GM19240 (cell line): ENCODE measurements around the gene XRN1.
"Not testable (repeated sequence)": the region's sequence is repeated elsewhere in the genome, so short reads cannot be mapped to it uniquely, and the experiment has no call there.

Experiments used
- DNase-seq: peaks from one replicate; pipeline ENCODE4 v3.0.0; 2011; ENCODE audit warnings: low spot score; ENCODE audit not compliant: insufficient read length

Gene XRN1

GRCh38 chr3:142436951-142437585, 10.8 kb downstream of the XRN1 start:
- DNase-seq: no peak

GRCh38 chr3:142434503-142434902, 13.3 kb downstream of the XRN1 start:
- no peak for DNase-seq

GRCh38 chr3:142433110-142433509, 14.7 kb downstream of the XRN1 start:
- DNase-seq: no peak

DNA sequence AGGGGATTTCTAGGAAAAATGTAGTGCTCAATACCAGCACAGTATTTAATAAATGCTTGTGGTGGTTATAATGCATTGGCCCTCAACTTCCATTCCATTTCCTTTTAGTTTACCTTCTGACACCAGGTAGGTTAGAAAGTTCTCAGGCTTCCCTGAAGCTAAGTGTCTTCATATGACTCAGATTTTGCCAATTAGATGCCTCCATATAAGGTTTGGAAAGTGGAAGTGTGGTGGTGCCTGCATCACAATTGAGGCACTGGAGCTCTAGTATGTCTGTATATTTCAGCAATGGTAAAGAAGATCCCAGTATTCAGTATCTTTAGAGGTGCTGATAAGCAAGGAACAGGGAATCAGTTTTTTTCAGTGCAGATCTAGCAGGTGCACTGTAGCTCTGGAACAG, 18.3 kb downstream of the XRN1 start:
- no peak for DNase-seq

DNA sequence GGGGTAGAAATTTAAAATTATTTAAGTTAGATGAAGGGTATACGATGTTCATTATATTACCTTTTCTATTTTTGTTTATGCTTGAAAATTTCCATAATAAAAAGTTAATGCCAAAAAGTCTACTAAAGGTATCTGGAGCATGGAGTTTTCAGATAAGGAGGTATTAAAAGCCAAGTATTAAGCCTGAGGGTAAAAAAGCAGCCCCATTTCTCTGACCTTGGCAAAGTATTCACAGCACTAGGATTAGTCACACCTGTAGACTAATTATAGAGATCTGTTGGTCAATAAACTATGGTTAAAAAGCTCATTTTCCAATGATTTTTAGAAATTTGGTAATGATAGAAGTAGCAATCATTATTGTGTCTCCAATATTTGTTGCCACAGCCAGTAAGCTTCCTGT, 23.1 kb downstream of the XRN1 start:
- DNase-seq: no peak

DNA sequence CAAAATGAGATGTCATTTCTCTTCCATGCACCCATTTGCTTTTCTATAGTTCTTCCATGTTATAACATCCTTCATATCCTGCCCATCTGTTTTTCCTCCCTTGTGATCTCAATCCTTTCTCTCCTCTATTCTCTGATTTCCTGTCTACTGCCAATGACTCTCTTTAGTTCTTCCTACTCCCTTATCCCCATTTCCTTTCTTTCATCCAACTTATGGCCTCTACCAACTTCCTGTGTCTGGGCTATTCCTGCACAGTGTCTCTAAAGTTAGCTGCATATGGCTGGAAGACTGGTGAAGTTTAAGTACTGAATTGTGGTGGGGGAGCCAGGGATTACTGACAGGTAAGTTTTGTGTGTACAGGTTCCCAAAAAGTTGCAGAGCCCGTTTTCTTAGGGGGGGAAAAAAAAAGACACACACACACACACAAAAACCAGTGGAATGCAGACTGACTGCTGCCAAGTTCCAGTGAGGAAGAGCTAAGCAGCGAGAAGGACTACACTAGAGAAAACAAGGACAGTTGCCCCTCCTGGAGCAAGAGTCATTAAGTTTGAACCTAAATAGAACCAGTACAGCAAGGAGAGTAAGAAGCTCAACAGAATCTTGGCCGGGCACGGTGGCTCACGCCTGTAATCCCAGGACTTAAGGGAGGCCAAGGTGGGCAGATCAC, 28.8 kb downstream of the XRN1 start:
- no peak for DNase-seq

DNA sequence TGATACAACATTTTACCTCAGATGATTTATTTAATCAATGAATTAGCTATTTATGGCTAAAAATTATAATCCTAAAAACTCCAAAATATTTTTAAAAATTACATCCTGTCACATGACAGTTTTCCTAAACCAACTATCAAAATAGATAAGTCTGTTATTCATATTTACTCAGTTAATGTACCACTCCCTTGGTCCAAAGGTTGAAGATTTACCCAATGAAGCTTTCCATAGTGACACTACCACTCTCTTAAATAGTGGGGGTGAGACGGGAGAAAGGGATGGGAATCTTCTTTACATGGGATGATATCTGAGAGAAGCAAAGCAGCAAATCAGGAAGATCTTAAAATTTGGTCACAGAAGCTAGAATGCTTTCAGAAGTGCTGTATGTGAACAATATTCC, 30.5 kb downstream of the XRN1 start:
- no peak for DNase-seq

DNA sequence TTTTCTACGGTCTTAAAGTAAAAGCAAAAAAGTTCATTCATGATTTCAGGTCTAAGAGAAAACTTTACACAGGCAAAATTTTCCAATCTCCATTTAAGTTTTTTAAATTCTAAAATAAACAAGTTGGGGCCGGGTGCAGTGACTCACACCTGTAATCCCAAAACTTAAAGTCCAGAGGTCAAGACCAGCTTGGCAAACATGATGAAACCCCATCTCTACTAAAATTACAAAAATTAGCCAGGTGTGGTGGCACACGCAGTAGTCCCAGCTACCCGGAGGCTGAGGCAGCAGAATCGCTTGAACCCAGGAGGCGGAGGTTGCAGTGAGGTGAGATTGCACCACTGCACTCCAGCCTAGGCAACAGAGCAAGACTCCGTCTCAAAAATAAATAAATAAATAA, 47.3 kb downstream of the XRN1 start:
- DNase-seq: not testable (repeated sequence)

GRCh38 chr3:142394921-142395622, 52.8 kb downstream of the XRN1 start:
- no peak for DNase-seq

DNA sequence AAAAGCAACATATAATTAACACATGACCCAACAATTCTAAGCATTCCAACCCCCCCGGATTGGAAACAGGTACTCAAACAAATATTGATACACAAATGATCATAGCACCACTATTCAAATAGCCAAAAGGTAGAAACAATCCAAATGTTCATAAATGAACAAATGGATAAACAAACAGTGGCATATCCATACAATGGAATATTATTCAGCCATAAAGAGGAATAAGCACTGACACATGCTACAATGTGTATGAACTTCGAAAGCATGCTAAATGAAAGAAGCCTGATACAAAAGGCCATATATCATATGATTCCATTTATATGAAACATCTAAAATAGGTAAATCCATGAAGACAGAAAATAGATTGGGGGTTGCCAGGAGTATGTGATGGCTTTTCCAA, 62.8 kb downstream of the XRN1 start:
- no peak for DNase-seq

- DNase-seq: no peak
These were observed 73.2 kb downstream of the XRN1 start for GRCh38 chr3:142374687-142375086.

GRCh38 chr3:142369576-142369975, 78.3 kb downstream of the XRN1 start:
- not testable (repeated sequence) for DNase-seq

DNA sequence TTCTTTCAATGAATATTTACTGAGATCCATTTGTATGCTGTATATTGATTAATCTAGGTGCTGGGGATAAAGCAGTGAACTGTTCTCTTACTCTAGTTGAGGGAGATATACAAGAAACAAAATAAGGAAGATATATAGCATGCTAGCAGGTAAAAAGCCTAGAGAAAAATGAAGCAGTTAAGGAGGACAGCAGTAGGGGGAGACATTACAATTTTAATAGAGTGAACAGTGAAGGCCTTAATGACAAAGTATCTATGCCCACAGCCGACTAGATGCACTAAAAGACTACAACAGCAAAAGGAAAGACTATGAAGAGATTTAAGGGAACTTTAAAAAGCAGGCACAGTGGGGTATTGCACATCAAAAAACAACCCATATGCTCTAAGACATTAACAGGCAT, 81.4 kb downstream of the XRN1 start:
- DNase-seq: no peak

DNA sequence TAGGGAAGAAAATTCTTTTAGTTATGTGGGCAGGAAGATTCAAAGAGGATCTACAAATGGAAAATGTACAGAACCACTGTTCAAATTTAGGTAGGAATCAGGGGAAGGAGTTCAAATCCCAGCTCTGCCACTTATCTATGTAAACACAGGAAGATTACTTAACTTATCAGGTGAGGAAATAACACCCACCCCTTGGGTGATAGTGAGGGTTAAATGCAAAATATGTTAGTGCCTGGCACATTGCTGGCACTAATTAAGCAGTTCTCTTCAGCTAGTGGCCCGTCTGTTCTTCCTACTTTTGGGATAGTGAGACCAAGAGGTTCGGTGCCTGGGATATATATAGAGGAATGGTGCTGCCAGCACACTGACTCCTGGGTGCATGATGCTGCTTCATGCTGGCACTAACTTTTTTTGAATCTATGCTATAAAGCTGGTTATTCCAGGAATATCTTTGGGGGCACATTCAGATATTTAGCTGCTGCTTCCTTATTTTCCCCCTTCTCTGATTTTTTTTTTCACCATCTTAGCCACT, 83.8 kb downstream of the XRN1 start:
- DNase-seq: no peak

DNA sequence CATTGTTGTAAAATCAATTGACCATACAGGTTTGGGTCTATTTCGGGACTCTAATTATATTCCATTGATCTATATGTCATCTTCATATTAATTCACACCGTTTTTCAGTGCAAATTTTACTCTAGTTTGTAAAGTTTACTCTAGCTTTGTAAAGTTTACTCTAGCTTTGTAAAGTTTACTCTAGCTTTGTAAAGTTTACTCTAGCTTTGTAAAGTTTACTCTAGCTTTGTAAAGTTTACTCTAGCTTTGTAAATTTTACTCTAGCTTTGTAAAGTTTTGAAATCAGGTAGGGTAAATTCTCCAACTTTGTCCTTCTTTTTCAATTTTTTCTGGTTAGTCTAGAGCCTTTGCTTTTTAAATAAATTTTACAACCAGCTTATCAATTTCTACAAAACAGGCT, 84.4 kb downstream of the XRN1 start:
- DNase-seq: not testable (repeated sequence)

DNA sequence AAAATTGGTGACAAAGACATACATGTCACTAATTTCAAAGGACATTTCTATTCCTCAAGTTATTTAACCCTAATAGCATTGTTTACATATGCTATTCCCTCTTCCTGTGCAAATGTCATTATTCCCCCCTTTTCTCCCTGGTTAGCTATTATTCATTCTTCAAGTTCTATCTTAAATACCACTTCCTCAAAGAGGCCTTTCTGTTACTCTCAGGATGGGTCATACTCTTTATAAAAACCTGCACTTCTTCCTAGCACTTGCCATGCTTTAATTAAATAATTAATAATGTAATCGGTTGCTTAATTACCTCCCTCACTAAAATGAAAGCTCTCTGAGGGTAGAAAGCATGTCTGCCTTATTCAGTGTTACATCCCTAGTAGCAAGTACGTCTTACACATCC, 88.5 kb downstream of the XRN1 start:
- DNase-seq: no peak

DNA sequence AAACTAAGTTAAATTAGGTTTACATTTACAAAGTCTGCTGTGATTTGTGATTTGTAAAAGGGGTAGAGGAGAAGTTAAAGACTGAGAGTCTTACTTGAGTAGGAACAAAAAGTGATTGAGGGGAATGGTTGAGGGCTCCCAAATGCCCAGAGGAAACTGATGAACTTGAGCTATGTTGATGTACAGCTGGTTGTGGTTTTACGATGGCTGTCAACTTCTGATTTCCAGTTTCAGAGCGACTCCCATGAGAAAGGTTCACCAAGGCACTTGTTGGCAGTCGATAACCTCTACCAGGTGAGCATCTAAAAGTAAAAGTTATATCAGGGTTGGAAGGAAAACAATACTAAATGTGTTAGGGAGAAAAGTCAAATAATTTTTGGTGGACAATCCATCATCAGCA, 91.0 kb downstream of the XRN1 start:
- no peak for DNase-seq

GRCh38 chr3:142355692-142356091, 92.1 kb downstream of the XRN1 start:
- DNase-seq: no peak

- no peak for DNase-seq
These were observed 93.8 kb downstream of the XRN1 start for GRCh38 chr3:142354076-142354475.

GRCh38 chr3:142353571-142353970, 94.3 kb downstream of the XRN1 start:
- no peak for DNase-seq

DNA sequence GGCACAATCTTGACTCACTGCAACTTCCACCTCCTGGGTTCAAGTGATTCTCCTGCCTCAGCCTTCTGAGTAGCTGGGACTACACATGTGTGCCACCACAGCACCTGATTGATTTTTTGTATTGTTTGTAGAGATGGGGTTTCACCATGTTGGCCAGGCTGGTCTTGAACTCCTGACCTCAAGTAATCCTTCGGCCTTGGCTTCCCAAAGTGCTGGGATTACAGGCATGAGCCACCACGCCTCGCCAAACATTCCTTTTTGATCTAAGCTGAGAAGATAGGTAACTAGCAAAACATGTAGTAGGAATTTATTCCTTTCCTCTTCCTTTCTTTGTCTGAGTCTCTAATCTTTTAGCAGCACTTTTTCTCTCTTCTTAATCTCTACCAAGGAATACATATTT, 95.1 kb downstream of the XRN1 start:
- not testable (repeated sequence) for DNase-seq

- no peak for DNase-seq
These were observed 99.4 kb downstream of the XRN1 start for GRCh38 chr3:142348460-142348859.

GRCh38 chr3:142337994-142338393, 109.8 kb downstream of the XRN1 start:
- DNase-seq: no peak
